Cardiac septum (tissue), 1 donor: ENCODE results near the gene SPPL2B. TPM values are rescaled to one million over a fixed set of nuclear protein-coding genes. Genes with fewer than 3 reads are reported as not detected.

Experiments used
- DNase-seq: peaks from one replicate; pipeline ENCODE4 v3.0.0-alpha.2; 2020; ENCODE audit warnings: low spot score
- intact Hi-C: fragments of 100-400 bp; cut with DNase I; formaldehyde crosslinking; loops from one replicate; pipeline ENCODE4 v1.14.0; 2022
- total RNA-seq: library from RNA; stranded (reverse); fragmentation: NEBNext Ultra II Directional; extraction: Animal tissue kit (Norgen Biotek cat#: 25700); gene quantifications from one replicate; pipeline ENCODE4 v1.2.1, GENCODE V29; 2021
- donor health status: DM: no; HTN: no; CAD: no.

The SPPL2B gene
- total RNA-seq, 1 donor from 2014 or later: 27.4 TPM

DNA sequence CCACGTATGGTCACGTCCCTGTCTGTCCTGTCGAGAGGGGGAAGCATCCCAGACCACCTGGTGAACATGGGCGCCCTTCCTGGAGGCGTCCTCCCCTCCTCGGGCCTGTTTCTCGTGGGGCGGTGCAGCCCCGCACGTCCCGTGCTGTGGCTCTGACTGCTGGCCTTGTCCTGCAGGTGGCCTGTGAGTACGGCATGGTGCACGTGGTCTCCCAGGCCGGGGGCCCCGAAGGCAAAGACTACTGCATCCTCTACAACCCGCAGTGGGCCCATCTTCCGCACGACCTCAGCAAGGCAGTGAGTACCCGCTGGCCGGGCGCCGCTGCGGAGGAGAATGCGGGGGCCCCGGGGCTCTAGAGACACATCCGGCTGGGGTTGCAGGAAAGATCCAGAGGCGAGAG is 5.9 kb downstream of the SPPL2B start:
- DNase-seq: no peak
- intact Hi-C loops: no loop called here

GRCh38 chr19:2334986-2335846 is 6.7 kb downstream of the SPPL2B start:
- intact Hi-C loops: no loop called here
- DNase-seq: no peak

DNA sequence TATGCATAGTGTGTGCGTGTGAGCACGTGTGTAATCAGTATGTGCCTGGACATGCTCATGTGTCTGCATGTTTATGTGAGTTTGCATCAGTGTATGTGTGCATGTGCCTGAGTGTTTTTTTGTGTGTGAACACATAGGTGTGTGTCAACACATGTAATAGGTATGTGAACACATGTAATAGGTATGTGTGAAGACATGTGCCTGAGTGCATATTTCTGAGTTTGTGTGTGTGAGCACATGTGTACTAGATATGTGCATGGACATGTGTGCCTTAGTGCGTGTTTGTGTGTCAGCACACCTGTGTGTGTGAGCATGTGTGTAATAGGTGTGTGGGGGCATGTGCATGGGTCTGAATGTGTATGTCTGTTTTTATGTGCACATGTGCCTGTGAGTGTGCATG is 7.4 kb downstream of the SPPL2B start:
- intact Hi-C loops: no loop called here

GRCh38 chr19:2336528-2337328 is 8.2 kb downstream of the SPPL2B start:
- intact Hi-C loops: no loop called here
- no peak for DNase-seq

More for the DNA sequence above, 7.4 kb downstream of the SPPL2B start:
- no peak for DNase-seq

DNA sequence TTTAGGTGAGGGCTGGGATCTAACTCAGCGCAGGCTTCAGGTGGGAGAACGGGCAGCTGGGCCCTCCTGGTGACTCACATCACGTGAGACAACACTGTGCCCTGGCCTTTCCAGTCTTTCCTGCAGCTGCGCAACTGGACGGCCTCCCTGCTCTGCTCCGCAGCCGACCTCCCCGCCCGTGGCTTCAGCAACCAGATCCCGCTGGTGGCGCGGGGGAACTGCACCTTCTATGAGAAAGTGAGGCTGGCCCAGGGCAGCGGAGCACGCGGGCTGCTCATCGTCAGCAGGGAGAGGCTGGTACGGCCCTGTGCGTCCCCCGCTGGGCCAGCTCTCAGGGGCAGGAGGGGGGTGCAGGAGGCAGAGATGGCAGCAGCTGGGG is 8.8 kb downstream of the SPPL2B start:
- intact Hi-C loops: no loop called here
- no peak for DNase-seq

- DNase-seq: no peak
- intact Hi-C loops: no loop called here
These were observed 9.7 kb downstream of the SPPL2B start for GRCh38 chr19:2338055-2338615.

DNA sequence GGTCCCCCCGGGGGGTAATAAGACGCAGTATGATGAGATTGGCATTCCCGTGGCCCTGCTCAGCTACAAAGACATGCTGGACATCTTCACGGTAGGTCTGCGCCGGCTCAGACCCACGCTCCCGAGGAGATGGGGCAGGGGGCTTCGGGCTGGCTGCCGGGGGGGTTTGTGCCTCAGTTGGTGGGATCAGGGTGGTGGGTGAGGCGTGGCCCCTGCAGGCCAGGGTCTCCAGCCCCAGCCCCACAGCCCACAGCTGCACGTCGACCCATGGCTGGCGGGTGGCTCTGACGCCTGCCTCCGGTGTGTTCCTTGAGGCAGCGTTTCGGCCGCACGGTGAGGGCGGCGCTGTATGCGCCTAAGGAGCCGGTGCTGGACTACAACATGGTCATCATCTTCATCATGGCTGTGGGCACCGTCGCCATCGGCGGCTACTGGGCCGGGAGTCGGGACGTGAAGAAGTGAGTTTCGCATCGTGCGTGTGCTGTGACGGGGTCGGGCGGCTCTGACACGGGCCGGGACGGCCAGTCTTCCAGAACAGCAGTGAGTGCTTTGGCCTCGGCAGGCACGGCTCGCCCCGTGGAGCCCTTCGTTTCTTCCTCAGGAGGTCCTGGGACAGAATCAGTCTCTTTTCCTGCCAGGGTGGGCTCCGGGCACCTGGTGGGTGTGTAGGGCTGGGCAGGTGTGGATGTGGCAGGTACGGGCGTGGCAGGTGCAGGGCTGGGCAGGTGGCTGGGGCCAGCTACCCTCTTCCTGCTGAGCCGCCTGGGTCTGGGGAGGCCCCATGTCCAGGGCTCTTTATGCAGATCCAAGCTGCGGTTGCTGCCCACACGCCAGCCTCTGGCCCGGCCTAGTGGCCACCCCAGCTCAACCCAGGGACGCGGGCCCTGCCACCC is 10.5 kb downstream of the SPPL2B start:
- intact Hi-C loops: no loop called here
- DNase-seq: no peak

DNA sequence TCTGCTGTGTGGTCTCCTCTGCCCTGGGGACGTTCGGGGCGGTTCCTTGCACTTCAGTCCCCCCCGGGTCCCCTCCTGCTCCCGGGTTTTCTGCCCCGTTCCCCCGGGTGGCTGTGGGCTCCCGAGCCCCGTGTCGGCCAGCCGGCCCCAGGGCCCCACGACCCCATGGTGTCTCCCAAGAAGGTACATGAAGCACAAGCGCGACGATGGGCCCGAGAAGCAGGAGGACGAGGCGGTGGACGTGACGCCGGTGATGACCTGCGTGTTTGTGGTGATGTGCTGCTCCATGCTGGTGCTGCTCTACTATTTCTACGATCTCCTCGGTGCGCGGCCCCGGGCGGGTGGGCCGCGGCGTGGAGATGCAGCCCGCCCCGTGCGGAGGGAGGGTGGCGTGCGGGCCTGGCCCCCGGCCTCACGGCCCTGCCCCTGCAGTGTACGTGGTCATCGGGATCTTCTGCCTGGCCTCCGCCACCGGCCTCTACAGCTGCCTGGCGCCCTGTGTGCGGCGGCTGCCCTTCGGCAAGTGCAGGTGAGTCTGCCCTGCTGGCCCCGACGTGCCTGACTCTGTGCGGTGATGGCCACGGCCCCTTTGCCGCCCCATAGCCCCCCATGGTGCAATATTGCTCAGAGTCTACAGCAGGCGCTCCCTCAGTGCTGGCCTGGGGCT is 11.3 kb downstream of the SPPL2B start:
- intact Hi-C loops: no loop called here
- DNase-seq: no peak

- no peak for DNase-seq
- intact Hi-C loops: no loop called here
These were observed 12.2 kb downstream of the SPPL2B start for GRCh38 chr19:2340496-2341243.

DNA sequence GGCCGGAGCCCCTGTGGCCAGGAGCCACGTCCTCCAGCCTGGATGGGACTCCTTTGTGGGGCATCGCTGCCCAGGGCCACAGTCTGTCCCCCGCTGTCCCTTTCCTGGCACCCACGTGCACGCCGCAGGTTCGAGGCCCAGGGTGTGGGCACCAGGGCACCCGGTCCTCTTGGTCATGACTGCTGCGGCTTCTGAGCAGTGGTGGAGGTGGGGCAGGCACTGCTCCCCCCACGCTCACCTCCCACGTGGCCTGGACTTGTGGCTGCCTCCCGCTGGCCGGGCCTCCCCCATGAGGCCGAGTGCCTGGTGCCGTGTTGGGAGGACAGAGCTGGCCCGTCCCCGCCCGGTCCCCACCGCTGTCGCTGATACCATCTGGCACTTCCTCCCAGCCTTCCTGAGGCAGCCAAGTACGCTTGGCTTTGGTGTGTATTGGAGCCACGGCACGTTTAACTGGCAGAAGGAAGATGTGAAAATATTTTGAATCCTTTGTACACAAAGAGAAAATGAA is 12.8 kb downstream of the SPPL2B start:
- intact Hi-C loops: no loop called here
- DNase-seq: no peak

GRCh38 chr19:2341982-2342381 is 13.5 kb downstream of the SPPL2B start:
- DNase-seq: no peak
- intact Hi-C loops: no loop called here

DNA sequence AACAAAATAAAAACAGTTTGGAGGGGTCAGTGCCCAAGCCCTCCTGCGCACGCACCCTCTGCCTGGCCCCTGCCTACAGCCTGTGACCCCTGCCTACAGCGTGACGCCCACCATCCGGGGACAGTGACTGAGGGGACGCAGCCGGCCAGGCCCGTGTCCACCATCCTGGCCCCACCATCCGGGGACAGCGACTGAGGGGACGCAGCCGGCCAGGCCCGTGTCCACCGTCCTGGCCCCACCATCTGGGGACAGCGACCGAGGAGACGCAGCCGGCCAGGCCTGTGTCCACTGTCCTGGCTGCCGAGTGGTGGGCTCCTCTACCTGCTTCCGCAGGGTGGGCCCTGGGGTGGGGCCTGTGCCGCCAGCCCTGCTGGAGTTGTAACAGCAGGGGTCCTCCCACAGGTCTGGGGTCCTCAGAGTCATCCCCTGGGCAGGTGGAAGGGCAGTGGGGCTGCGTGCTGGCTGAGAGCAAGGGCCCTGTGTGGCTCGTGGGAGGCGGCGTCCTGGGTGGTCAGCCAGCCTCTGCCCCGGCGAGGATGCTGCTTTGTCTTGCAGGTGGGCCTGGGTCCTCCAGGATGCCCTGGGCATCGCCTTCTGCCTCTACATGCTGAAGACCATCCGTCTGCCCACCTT is 14.3 kb downstream of the SPPL2B start:
- intact Hi-C loops: no loop called here
- DNase-seq: no peak

DNA sequence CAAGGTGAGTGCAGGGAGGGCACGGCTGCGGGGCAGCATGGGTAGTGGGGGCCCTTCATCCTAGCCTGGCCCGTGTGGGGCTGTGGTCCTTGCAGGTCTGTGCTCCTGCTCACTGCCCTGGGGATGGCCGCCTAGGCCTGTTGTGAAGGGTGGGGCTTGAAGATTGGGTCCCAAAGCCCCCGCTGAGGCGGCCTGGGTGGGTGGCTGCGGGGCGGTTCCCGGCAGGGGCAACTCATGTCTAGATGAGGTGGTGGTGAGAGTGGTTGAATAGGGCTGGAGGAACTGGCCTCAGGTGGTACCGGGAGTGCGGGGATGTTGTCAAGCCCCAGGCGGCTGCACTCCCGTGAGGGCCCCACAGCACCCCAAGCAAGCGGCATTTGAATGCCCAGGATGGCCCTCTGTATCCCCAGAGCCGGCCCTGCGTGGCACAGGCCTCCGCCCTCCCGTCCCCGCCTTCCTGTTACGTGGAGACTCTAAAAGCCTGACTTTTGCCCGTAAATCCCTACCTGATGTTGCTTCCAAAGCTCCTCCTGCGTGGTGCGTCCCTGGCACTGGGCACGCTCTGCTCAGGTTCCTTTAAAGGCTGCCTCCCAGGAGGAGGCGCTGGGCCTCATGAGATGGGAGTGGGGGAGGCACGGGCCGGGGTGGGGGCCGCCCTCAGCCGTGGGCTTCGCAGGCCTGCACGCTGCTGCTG is 15.0 kb downstream of the SPPL2B start:
- no peak for DNase-seq
- intact Hi-C loops: no loop called here

DNA sequence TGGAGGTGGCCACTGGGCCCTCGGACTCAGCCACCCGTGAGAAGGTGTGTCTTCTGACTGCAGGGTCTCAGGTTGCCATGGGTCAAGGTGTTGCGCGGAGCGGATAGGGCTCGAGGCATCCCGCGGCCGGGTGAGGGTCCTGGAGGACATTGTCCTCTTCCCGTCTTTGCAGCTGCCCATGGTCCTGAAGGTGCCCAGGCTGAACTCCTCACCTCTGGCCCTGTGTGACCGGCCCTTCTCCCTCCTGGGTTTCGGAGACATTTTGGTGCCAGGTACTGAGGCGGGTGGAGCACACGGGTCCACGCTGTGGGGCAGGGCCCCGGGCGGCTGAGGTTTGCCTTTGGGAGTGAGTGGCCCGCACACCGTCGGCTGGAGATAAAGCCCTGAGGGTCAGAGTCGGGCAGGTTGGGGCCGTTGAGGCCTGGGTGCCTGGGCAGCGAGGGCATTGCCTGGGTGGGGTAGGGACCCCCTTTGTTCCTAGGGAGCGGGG is 15.9 kb downstream of the SPPL2B start:
- intact Hi-C loops: no loop called here
- DNase-seq: no peak

DNA sequence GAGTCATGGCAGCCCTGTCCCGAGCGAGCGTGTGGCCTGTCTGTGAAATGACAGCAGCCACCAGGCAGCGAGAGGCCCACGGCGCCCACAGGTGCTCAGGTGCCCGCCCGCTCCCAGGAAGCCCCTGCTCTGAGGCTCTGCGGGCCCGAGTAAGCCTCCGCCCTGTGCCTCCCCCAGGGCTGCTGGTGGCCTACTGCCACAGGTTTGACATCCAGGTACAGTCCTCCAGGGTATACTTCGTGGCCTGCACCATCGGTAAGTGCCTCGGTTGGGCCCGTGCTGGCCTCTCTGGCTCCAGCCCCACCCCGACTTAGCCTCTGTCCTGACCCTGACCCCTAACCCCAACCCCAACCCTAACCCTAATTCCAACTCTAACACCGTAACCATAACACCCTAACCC is 16.6 kb downstream of the SPPL2B start:
- no peak for DNase-seq
- intact Hi-C loops: no loop called here

- intact Hi-C loops: no loop called here
- DNase-seq: no peak
These were observed 17.5 kb downstream of the SPPL2B start for GRCh38 chr19:2345794-2346663.
